ENCODE measurements around the gene VAX1. TPM values are rescaled to one million over a fixed set of nuclear protein-coding genes. Genes with fewer than 3 reads are reported as not detected.
A peak's percentile ranks its signal among the peaks of the same experiment; 100 is the strongest.

Gene VAX1
- total RNA-seq, 1 donor from 2014 or later = not detected

DNA sequence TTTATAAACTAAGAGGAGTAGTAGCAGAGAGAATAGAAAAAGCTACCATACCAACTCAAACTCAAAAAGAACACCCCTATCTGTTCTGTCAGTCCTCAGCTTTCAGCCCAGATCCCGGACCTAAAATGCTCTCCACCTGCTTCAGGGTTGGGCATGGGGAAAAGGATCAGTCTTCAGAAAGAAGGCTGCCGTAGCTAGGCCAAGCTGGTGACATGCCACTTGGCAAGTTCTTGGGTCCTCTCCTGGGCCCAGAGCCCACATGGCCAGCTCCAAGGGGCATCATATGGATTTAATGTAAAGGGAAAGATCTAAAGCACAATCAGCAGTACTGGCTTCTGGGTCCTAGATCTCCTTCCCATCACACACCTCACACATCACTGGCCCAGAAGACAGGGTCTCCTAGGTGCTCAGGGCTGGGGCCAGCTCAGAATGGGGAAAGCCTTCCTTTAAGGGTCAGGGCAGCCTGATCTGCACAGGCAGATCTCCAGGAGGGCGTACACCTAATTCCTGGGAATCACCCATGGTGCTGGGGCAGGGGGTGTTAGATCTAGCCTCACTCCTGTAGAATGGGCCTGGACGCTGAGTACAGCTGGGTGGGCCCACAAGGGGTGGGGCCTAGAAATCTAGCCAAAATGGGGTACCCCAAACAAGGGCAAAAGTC lies 2.5 kb downstream of the VAX1 start:
- no peaks in the 10 kb centered on the region for H3K9me3 Mint-ChIP-seq
- no peak for DNase-seq (ENCODE audit: low spot score in 2 of 2, unreplicated experiment in 2 of 2)
- peaks cover 43% of the 10 kb centered on the region for H3K4me1 Mint-ChIP-seq
- no peak for TF ChIP-seq CTCF (IDR thresholded peaks at IDR 0.05; ENCODE audit: unreplicated experiment)
- H3K27ac Mint-ChIP-seq = no peak overlapping the region
- H3K27me3 Mint-ChIP-seq (ENCODE audit: low read depth) = peaks cover 91% of the 10 kb centered on the region
- peak overlapping the region; percentile 36 for H3K4me3 Mint-ChIP-seq
- no peaks in the 10 kb centered on the region for H3K36me3 Mint-ChIP-seq

DNA sequence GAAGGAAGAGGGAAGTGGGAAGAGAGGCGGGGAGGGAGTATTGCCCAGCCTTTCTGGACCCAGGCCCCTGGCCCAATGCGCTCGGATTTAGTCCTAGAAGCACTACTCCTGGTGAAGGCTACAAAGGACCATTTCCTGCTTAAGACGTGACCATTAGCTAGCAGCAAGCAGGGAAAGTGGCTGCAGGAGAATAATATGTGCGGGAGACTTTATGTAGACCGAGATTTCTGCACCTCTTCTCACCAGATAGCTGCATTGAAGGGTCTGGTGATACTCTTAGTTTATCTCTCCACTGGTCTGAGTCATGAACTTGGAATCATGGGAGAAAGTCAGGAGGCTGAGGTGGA lies 3.1 kb downstream of the VAX1 start:
- DNase-seq (ENCODE audit: low spot score in 2 of 2, unreplicated experiment in 2 of 2) = no peak
- H3K9me3 Mint-ChIP-seq = no peaks in the 10 kb centered on the region
- H3K27ac Mint-ChIP-seq = no peak overlapping the region
- no peak for TF ChIP-seq CTCF (IDR thresholded peaks at IDR 0.05; ENCODE audit: unreplicated experiment)
- peaks cover 91% of the 10 kb centered on the region for H3K27me3 Mint-ChIP-seq (ENCODE audit: low read depth)
- H3K36me3 Mint-ChIP-seq = no peaks in the 10 kb centered on the region
- H3K4me1 Mint-ChIP-seq = peaks cover 43% of the 10 kb centered on the region
- peak overlapping the region; percentile 46 for H3K4me3 Mint-ChIP-seq

DNA sequence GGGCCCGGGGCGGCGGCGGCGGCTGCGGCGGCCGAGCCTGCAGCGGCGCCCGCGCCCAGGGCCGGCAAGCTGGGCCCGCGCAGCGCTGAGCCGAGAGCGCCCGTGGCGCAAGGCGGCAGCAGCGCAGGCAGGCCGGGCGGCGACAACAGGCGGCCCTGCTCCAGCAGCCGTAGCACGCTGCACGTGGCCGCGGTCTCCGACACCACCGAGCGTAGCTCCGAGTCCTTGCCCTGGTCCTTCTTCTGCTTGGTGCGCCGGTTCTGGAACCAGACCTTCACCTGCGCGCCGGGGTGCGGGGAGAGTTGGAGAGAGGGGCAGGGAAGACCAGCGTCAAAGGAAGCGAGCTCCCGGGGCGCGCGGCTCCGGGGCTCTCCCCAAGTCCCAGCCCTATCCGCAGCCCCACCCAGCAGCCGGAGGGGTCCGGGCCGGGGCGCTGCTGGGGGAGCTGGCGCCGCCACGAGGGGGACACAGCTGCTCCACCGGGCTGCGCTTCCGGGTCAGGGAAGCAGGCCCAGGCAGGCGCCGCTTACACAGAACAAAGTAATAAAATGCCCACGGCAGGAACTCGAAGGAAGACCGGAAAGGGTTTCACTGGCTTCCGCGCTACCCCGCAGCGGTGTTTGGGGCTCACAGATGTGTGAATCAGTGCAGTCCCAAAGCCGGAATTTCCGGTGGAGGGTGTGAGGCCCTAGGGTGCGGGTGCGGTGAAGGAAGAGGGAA lies 3.6 kb downstream of the VAX1 start:
- H3K27me3 Mint-ChIP-seq (ENCODE audit: low read depth) = peaks cover 93% of the 10 kb centered on the region

DNA sequence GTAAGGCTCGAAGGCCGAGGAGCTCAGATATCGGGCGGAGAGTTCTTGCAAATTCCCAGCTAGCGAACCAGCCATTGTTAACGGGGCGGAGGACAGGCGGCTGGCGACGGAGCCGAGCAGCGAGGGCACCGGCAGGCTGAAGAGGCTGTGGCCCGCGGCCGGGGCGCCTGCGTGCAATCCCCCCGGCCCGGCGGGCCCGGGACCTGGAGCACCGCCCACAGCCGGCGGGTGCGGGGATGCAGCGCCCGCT lies 4.1 kb downstream of the VAX1 start:
- no peak for DNase-seq (ENCODE audit: low spot score in 2 of 2, unreplicated experiment in 2 of 2)
- H3K36me3 Mint-ChIP-seq = no peaks in the 10 kb centered on the region
- peak overlapping the region; percentile 54 for H3K4me3 Mint-ChIP-seq
- H3K27me3 Mint-ChIP-seq (ENCODE audit: low read depth) = peaks cover 94% of the 10 kb centered on the region
- no peak for TF ChIP-seq CTCF (IDR thresholded peaks at IDR 0.05; ENCODE audit: unreplicated experiment)
- no peak overlapping the region for H3K27ac Mint-ChIP-seq
- peaks cover 39% of the 10 kb centered on the region for H3K4me1 Mint-ChIP-seq
- H3K9me3 Mint-ChIP-seq = no peaks in the 10 kb centered on the region

More for the DNA sequence above, 3.6 kb downstream of the VAX1 start:
- H3K4me1 Mint-ChIP-seq = peaks cover 43% of the 10 kb centered on the region
- H3K9me3 Mint-ChIP-seq = no peaks in the 10 kb centered on the region
- H3K36me3 Mint-ChIP-seq = no peaks in the 10 kb centered on the region
- no peak for DNase-seq (ENCODE audit: low spot score in 2 of 2, unreplicated experiment in 2 of 2)
- peak overlapping the region; percentile 52 for H3K4me3 Mint-ChIP-seq
- TF ChIP-seq CTCF (IDR thresholded peaks at IDR 0.05; ENCODE audit: unreplicated experiment) = no peak
- no peak overlapping the region for H3K27ac Mint-ChIP-seq

DNA sequence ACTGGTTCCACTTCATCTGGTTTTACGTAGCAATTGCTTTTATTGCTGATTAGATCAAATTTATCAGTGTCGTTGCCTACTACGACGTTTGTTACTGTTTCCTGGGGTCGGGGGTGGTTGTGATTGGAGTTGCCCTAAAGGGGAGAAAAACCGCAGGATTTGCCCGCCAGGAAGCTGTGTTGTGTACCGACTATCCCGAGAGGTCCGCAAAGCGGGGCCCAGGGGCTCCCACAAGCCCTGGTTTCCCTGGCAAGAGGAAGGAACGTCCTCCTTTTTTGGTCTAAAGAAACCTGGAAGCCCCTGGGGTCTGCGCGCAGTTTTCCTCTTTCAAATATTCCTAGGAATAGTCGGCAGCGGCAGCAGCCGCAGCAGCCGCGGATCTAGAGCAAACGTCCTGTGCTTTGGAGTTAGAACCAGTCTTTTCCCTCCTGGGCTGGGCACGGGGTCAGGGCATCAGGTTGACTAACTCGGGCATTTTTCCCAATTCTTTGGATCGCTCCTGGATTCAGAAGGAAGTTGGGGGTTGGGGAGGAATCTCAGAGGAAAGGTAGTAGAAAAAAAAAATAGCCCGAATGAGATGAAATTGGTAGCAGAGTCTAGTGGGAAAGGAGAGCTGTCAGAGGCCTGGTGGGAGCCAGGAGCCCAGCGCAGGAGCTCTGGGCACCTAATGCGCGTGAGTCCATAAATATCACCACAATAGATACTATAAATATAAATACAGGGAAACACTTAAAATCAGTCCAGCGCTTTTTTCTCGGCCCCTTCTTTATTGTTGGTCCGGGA lies 4.6 kb downstream of the VAX1 start:
- no peak for DNase-seq (ENCODE audit: low spot score in 2 of 2, unreplicated experiment in 2 of 2)
- Mint-ChIP-seq H3K9me3 (no peaks in the 10 kb centered on the region), H3K4me3 (peak overlapping the region; percentile 54), H3K36me3 (no peaks in the 10 kb centered on the region), H3K27ac (no peak overlapping the region), H3K4me1 (peaks cover 36% of the 10 kb centered on the region), H3K27me3 (ENCODE audit: low read depth) (peaks cover 94% of the 10 kb centered on the region)
- TF ChIP-seq CTCF (IDR thresholded peaks at IDR 0.05; ENCODE audit: unreplicated experiment) = no peak

Measured in mesothelial cell of epicardium (in vitro differentiated cells).